ENCODE data around the gene BMPR2.
A peak's percentile ranks its signal among the peaks of the same experiment; 100 is the strongest.

BMPR2 gene

GRCh38 chr2:202387608-202388342, 11.6 kb downstream of the BMPR2 start:
- Histone ChIP-seq H3K9me3 (ENCODE audit: control insufficient read depth, low read depth, low read length) (no peaks in the 10 kb centered on the region), H3K36me3 (ENCODE audit: control insufficient read depth, low read depth, low read length) (no peaks in the 10 kb centered on the region), H3K27ac (ENCODE audit: low read length) (no peak overlapping the region), H3K9ac (ENCODE audit: low read length) (no peak overlapping the region), H3K4me3 (ENCODE audit: low read length) (no peak overlapping the region), H3K27me3 (ENCODE audit: control insufficient read depth, insufficient read depth, low read length) (no peaks in the 10 kb centered on the region), H3K4me1 (ENCODE audit: control insufficient read depth, low read depth, low read length) (no peaks in the 10 kb centered on the region)

- no peak overlapping the region for H3K4me3 ChIP-seq (ENCODE audit: low read length)
- H3K4me1 ChIP-seq (ENCODE audit: control insufficient read depth, low read depth, low read length): peaks cover 7% of the 10 kb centered on the region
- no peaks in the 10 kb centered on the region for H3K27me3 ChIP-seq (ENCODE audit: control insufficient read depth, insufficient read depth, low read length)
- H3K9ac ChIP-seq (ENCODE audit: low read length): no peak overlapping the region
- no peak overlapping the region for H3K27ac ChIP-seq (ENCODE audit: low read length)
- no peaks in the 10 kb centered on the region for H3K9me3 ChIP-seq (ENCODE audit: control insufficient read depth, low read depth, low read length)
- H3K36me3 ChIP-seq (ENCODE audit: control insufficient read depth, low read depth, low read length): no peaks in the 10 kb centered on the region
These were observed 24.8 kb downstream of the BMPR2 start for GRCh38 chr2:202400941-202401340.

GRCh38 chr2:202405798-202406197, 29.7 kb downstream of the BMPR2 start:
- Histone ChIP-seq H3K9ac (ENCODE audit: low read length) (no peak overlapping the region), H3K4me3 (ENCODE audit: low read length) (no peak overlapping the region), H3K4me1 (ENCODE audit: control insufficient read depth, low read depth, low read length) (peaks cover 6% of the 10 kb centered on the region), H3K27ac (ENCODE audit: low read length) (no peak overlapping the region), H3K27me3 (ENCODE audit: control insufficient read depth, insufficient read depth, low read length) (no peaks in the 10 kb centered on the region), H3K36me3 (ENCODE audit: control insufficient read depth, low read depth, low read length) (no peaks in the 10 kb centered on the region), H3K9me3 (ENCODE audit: control insufficient read depth, low read depth, low read length) (no peaks in the 10 kb centered on the region)

- H3K9ac ChIP-seq (ENCODE audit: low read length): no peak overlapping the region
- H3K27ac ChIP-seq (ENCODE audit: low read length): no peak overlapping the region
- no peaks in the 10 kb centered on the region for H3K36me3 ChIP-seq (ENCODE audit: control insufficient read depth, low read depth, low read length)
- H3K4me1 ChIP-seq (ENCODE audit: control insufficient read depth, low read depth, low read length): no peaks in the 10 kb centered on the region
- no peaks in the 10 kb centered on the region for H3K27me3 ChIP-seq (ENCODE audit: control insufficient read depth, insufficient read depth, low read length)
- no peak overlapping the region for H3K4me3 ChIP-seq (ENCODE audit: low read length)
- no peaks in the 10 kb centered on the region for H3K9me3 ChIP-seq (ENCODE audit: control insufficient read depth, low read depth, low read length)
These were observed 30.4 kb downstream of the BMPR2 start for GRCh38 chr2:202406445-202406978.

- H3K9ac ChIP-seq (ENCODE audit: low read length): no peak overlapping the region
- H3K4me3 ChIP-seq (ENCODE audit: low read length): no peak overlapping the region
- H3K4me1 ChIP-seq (ENCODE audit: control insufficient read depth, low read depth, low read length): no peaks in the 10 kb centered on the region
- H3K9me3 ChIP-seq (ENCODE audit: control insufficient read depth, low read depth, low read length): no peaks in the 10 kb centered on the region
- no peaks in the 10 kb centered on the region for H3K27me3 ChIP-seq (ENCODE audit: control insufficient read depth, insufficient read depth, low read length)
- H3K27ac ChIP-seq (ENCODE audit: low read length): no peak overlapping the region
- no peaks in the 10 kb centered on the region for H3K36me3 ChIP-seq (ENCODE audit: control insufficient read depth, low read depth, low read length)
These were observed 32.5 kb downstream of the BMPR2 start for GRCh38 chr2:202408546-202409140.

- Histone ChIP-seq H3K27me3 (ENCODE audit: control insufficient read depth, insufficient read depth, low read length) (no peaks in the 10 kb centered on the region), H3K9ac (ENCODE audit: low read length) (no peak overlapping the region), H3K9me3 (ENCODE audit: control insufficient read depth, low read depth, low read length) (no peaks in the 10 kb centered on the region), H3K4me3 (ENCODE audit: low read length) (no peak overlapping the region), H3K4me1 (ENCODE audit: control insufficient read depth, low read depth, low read length) (no peaks in the 10 kb centered on the region), H3K36me3 (ENCODE audit: control insufficient read depth, low read depth, low read length) (no peaks in the 10 kb centered on the region), H3K27ac (ENCODE audit: low read length) (no peak overlapping the region)
These were observed 34.0 kb downstream of the BMPR2 start for GRCh38 chr2:202410092-202410491.

- no peaks in the 10 kb centered on the region for H3K9me3 ChIP-seq (ENCODE audit: control insufficient read depth, low read depth, low read length)
- no peaks in the 10 kb centered on the region for H3K27me3 ChIP-seq (ENCODE audit: control insufficient read depth, insufficient read depth, low read length)
- no peaks in the 10 kb centered on the region for H3K36me3 ChIP-seq (ENCODE audit: control insufficient read depth, low read depth, low read length)
- no peak overlapping the region for H3K9ac ChIP-seq (ENCODE audit: low read length)
- no peak overlapping the region for H3K4me3 ChIP-seq (ENCODE audit: low read length)
- H3K4me1 ChIP-seq (ENCODE audit: control insufficient read depth, low read depth, low read length): no peaks in the 10 kb centered on the region
- no peak overlapping the region for H3K27ac ChIP-seq (ENCODE audit: low read length)
These were observed 35.0 kb downstream of the BMPR2 start for GRCh38 chr2:202411097-202411496.

GRCh38 chr2:202418027-202418426, 41.9 kb downstream of the BMPR2 start:
- Histone ChIP-seq H3K27ac (ENCODE audit: low read length) (peak overlapping the region; percentile 65), H3K9me3 (ENCODE audit: control insufficient read depth, low read depth, low read length) (no peaks in the 10 kb centered on the region), H3K4me1 (ENCODE audit: control insufficient read depth, low read depth, low read length) (peaks cover 22% of the 10 kb centered on the region)

GRCh38 chr2:202418511-202418910, 42.4 kb downstream of the BMPR2 start:
- no peaks in the 10 kb centered on the region for H3K9me3 ChIP-seq (ENCODE audit: control insufficient read depth, low read depth, low read length)
- H3K27me3 ChIP-seq (ENCODE audit: control insufficient read depth, insufficient read depth, low read length): no peaks in the 10 kb centered on the region
- peaks cover 22% of the 10 kb centered on the region for H3K4me1 ChIP-seq (ENCODE audit: control insufficient read depth, low read depth, low read length)
- no peaks in the 10 kb centered on the region for H3K36me3 ChIP-seq (ENCODE audit: control insufficient read depth, low read depth, low read length)
- H3K9ac ChIP-seq (ENCODE audit: low read length): no peak overlapping the region
- peak overlapping the region; percentile 19 for H3K4me3 ChIP-seq (ENCODE audit: low read length)
- peak overlapping the region; percentile 65 for H3K27ac ChIP-seq (ENCODE audit: low read length)

More at GRCh38 chr2:202418027-202418426, 41.9 kb downstream of the BMPR2 start:
- Histone ChIP-seq H3K36me3 (ENCODE audit: control insufficient read depth, low read depth, low read length) (no peaks in the 10 kb centered on the region), H3K4me3 (ENCODE audit: low read length) (peak overlapping the region; percentile 19), H3K27me3 (ENCODE audit: control insufficient read depth, insufficient read depth, low read length) (no peaks in the 10 kb centered on the region), H3K9ac (ENCODE audit: low read length) (no peak overlapping the region)

- Histone ChIP-seq H3K27ac (ENCODE audit: low read length) (no peak overlapping the region), H3K9ac (ENCODE audit: low read length) (no peak overlapping the region), H3K36me3 (ENCODE audit: control insufficient read depth, low read depth, low read length) (no peaks in the 10 kb centered on the region), H3K4me1 (ENCODE audit: control insufficient read depth, low read depth, low read length) (peaks cover 19% of the 10 kb centered on the region), H3K4me3 (ENCODE audit: low read length) (no peak overlapping the region), H3K9me3 (ENCODE audit: control insufficient read depth, low read depth, low read length) (no peaks in the 10 kb centered on the region), H3K27me3 (ENCODE audit: control insufficient read depth, insufficient read depth, low read length) (no peaks in the 10 kb centered on the region)
These were observed 47.0 kb downstream of the BMPR2 start for GRCh38 chr2:202423139-202423538.

- Histone ChIP-seq H3K9me3 (ENCODE audit: control insufficient read depth, low read depth, low read length) (no peaks in the 10 kb centered on the region), H3K4me3 (ENCODE audit: low read length) (no peak overlapping the region)
These were observed 48.9 kb downstream of the BMPR2 start for GRCh38 chr2:202425036-202425435.

GRCh38 chr2:202426751-202427150, 50.6 kb downstream of the BMPR2 start:
- Histone ChIP-seq H3K9ac (ENCODE audit: low read length) (no peak overlapping the region), H3K4me3 (ENCODE audit: low read length) (no peak overlapping the region), H3K27me3 (ENCODE audit: control insufficient read depth, insufficient read depth, low read length) (no peaks in the 10 kb centered on the region), H3K36me3 (ENCODE audit: control insufficient read depth, low read depth, low read length) (no peaks in the 10 kb centered on the region), H3K4me1 (ENCODE audit: control insufficient read depth, low read depth, low read length) (peaks cover 1% of the 10 kb centered on the region), H3K9me3 (ENCODE audit: control insufficient read depth, low read depth, low read length) (no peaks in the 10 kb centered on the region), H3K27ac (ENCODE audit: low read length) (no peak overlapping the region)

More at GRCh38 chr2:202425036-202425435, 48.9 kb downstream of the BMPR2 start:
- Histone ChIP-seq H3K27me3 (ENCODE audit: control insufficient read depth, insufficient read depth, low read length) (no peaks in the 10 kb centered on the region), H3K9ac (ENCODE audit: low read length) (no peak overlapping the region), H3K36me3 (ENCODE audit: control insufficient read depth, low read depth, low read length) (no peaks in the 10 kb centered on the region), H3K27ac (ENCODE audit: low read length) (no peak overlapping the region), H3K4me1 (ENCODE audit: control insufficient read depth, low read depth, low read length) (peaks cover 10% of the 10 kb centered on the region)
